OCI-LY7 (cell line): ENCODE results near the gene PTX4. TPM values are rescaled to one million over a fixed set of nuclear protein-coding genes. Genes with fewer than 3 reads are reported as not detected.

Experiments
- BruUV-seq: library from RNA; stranded (reverse); fragments of 400-500 nt; replicated peaks from 2 replicates; lab custom pipeline; 2021; lab: Mats Ljungman, UMichigan
- CTCF ChIA-PET: fragments of 300-600 bp; sonication (Branson Sonifier 250); formaldehyde crosslinking; loops from one replicate; lab custom pipeline; 2022; ENCODE audit warnings: antibody characterized with exemption; ENCODE audit not compliant: unreplicated experiment; lab: Charles Lee
- POLR2A ChIA-PET: fragments of 300-600 bp; sonication (Branson Sonifier 250); formaldehyde crosslinking; loops from one replicate; lab custom pipeline; 2022; ENCODE audit warnings: antibody characterized with exemption; lab: Charles Lee
- DNase-seq: peaks from one replicate; pipeline ENCODE4 v3.0.0-alpha.2; 2015; ENCODE audit warnings: low spot score
- H2AFZ ChIP-seq: fragments of 200-600 bp; sonication (generic), shearing (Covaris generic); 2 replicates; pipeline ENCODE4 v1.6.1; 2014; ENCODE audit warnings: mild to moderate bottlenecking, antibody characterized with exemption, low read length, moderate library complexity
- H3K27ac ChIP-seq: fragments of 200-600 bp; sonication (generic); 2 replicates; pipeline ENCODE4 v1.5.1; 2014; ENCODE audit warnings: mixed run types, low read depth, mild to moderate bottlenecking, moderate library complexity, low read length, inconsistent platforms; ENCODE audit not compliant: poor library complexity, severe bottlenecking
- H3K36me3 ChIP-seq: fragments of 200-600 bp; sonication (generic); 2 replicates; pipeline ENCODE4 v1.6.1; 2014; ENCODE audit warnings: mild to moderate bottlenecking, antibody characterized with exemption, low read length, moderate library complexity, mixed read lengths; ENCODE audit not compliant: insufficient read depth
- H3K4me1 ChIP-seq: fragments of 200-600 bp; sonication (generic); 2 replicates; pipeline ENCODE4 v1.5.1; 2014; ENCODE audit warnings: mild to moderate bottlenecking, low read length; ENCODE audit not compliant: insufficient read depth, poor library complexity, severe bottlenecking
- H3K4me2 ChIP-seq: fragments of 200-600 bp; sonication (generic); 2 replicates; pipeline ENCODE4 v1.6.1; 2014; ENCODE audit warnings: mild to moderate bottlenecking, low read length
- H3K4me3 ChIP-seq: fragments of 200-600 bp; sonication (generic); 2 replicates; pipeline ENCODE4 v1.5.1; 2014; ENCODE audit warnings: mild to moderate bottlenecking, low read depth, low read length; ENCODE audit not compliant: poor library complexity, severe bottlenecking
- H3K79me2 ChIP-seq: fragments of 200-600 bp; sonication (generic); 2 replicates; pipeline ENCODE4 v1.6.1; 2016; ENCODE audit warnings: low read depth, mild to moderate bottlenecking, low read length, moderate library complexity, mixed read lengths; ENCODE audit not compliant: insufficient read depth
- H3K9me2 ChIP-seq: fragments of 200-600 bp; sonication (generic); 2 replicates; pipeline ENCODE4 v1.6.1; 2016; ENCODE audit warnings: mild to moderate bottlenecking, low read length, mixed read lengths; ENCODE audit not compliant: insufficient read depth
- H3K9me3 ChIP-seq: fragments of 200-600 bp; sonication (generic); 2 replicates; pipeline ENCODE4 v1.6.1; 2014; ENCODE audit warnings: mild to moderate bottlenecking, mixed run types, low read length, mixed read lengths
- H4K20me1 ChIP-seq: fragments of 200-600 bp; sonication (generic); 2 replicates; pipeline ENCODE4 v1.6.1; 2014; ENCODE audit warnings: mild to moderate bottlenecking, antibody characterized with exemption, low read length, moderate library complexity, mixed read lengths; ENCODE audit not compliant: insufficient read depth
- EZH2phosphoT487 ChIP-seq: fragments of 200-600 bp; sonication (generic); IDR thresholded peaks from 2 replicates; pipeline ENCODE4 v1.6.1; 2018; ENCODE audit warnings: low read depth, borderline replicate concordance, mild to moderate bottlenecking, mixed run types, antibody characterized with exemption, low read length, moderate library complexity, mixed read lengths
- intact Hi-C: fragments of 100-400 bp; cut with micrococcal nuclease; formaldehyde crosslinking; loops from one replicate; pipeline ENCODE4 v1.10.0; 2022; ENCODE audit not compliant: unreplicated experiment
- total RNA-seq, 2 experiments: library from RNA; depleted of rRNA in 1 of 2; stranded (reverse); fragments of >200 nt in 1 of 2; shearing (Covaris generic) in 1 of 2; gene quantifications; 2 replicates each; pipeline ENCODE4 v1.2.3, GENCODE V29; 2014 to 2022
- TF ChIP-seq, protein P1 (sequence below): fragments of 200-600 bp; sonication (generic); conservative IDR thresholded peaks from 2 replicates; pipeline ENCODE4 v1.5.1; 2014; ENCODE audit warnings: mild to moderate bottlenecking, antibody characterized with exemption, low read length, moderate library complexity, mixed read lengths

PTX4 gene
- total RNA-seq, 2 experiments from 2014 or later: not detected

DNA sequence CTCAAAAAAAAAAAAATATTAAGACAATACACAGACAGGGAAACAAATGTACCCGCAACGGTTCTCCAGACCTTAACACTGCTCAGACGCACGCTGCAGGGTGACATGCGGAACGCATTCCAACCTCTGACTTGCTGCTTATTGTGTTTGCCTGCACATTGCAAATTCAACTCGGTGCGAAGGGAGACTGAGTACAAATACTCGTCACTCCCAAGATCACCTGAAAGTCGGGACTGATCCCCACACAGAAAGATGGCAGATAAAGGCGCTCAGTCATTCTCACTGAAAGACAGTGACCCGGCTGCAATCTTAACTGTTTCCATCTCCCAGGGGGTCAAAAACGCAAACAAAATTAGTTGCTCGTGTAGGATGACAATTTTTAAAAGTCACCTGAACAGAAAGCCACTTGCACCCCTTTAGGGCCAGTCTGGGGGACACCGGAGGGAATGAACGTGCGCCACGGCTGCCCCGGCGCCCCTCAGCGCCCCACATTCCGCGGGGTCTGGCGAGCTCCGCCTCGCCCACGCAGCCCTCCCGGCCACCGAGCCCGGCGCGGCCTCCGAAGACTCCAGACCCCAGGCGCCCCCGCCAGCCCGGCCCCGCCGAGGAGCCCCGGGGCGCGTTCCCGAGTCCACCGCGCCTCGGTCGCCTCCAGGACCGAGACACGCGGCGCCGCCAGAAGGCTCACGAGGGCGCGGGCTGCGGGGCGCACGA is 14.5 kb downstream of the PTX4 start:
- Histone ChIP-seq H3K4me1 (peaks cover 15% of the 10 kb centered on the region), H3K9me2 (no peaks in the 10 kb centered on the region), H4K20me1 (no peaks in the 10 kb centered on the region), H3K9me3 (no peaks in the 10 kb centered on the region), H3K4me3 (peak overlapping the region; percentile 85), H2AFZ (peak overlapping the region; percentile 88), H3K4me2 (peak overlapping the region; percentile 99), H3K27ac (no peak overlapping the region), H3K36me3 (no peaks in the 10 kb centered on the region), H3K79me2 (peaks cover 10% of the 10 kb centered on the region; the same call in 1 of the 2 replicates)
- intact Hi-C loops: no loop called here
- no peak for DNase-seq
- CTCF ChIA-PET: no interaction called here
- POLR2A ChIA-PET: interaction anchor here (0.6 kb wide), 1 partner anchor 278 kb away, joined by 3 read pairs; no protein-coding TSS in a partner anchor
- no peak for TF ChIP-seq EZH2phosphoT487
- TF ChIP-seq, protein P1, sequence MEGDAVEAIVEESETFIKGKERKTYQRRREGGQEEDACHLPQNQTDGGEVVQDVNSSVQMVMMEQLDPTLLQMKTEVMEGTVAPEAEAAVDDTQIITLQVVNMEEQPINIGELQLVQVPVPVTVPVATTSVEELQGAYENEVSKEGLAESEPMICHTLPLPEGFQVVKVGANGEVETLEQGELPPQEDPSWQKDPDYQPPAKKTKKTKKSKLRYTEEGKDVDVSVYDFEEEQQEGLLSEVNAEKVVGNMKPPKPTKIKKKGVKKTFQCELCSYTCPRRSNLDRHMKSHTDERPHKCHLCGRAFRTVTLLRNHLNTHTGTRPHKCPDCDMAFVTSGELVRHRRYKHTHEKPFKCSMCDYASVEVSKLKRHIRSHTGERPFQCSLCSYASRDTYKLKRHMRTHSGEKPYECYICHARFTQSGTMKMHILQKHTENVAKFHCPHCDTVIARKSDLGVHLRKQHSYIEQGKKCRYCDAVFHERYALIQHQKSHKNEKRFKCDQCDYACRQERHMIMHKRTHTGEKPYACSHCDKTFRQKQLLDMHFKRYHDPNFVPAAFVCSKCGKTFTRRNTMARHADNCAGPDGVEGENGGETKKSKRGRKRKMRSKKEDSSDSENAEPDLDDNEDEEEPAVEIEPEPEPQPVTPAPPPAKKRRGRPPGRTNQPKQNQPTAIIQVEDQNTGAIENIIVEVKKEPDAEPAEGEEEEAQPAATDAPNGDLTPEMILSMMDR: no peak
- TSS peak; percentile 62 for BruUV-seq

DNA sequence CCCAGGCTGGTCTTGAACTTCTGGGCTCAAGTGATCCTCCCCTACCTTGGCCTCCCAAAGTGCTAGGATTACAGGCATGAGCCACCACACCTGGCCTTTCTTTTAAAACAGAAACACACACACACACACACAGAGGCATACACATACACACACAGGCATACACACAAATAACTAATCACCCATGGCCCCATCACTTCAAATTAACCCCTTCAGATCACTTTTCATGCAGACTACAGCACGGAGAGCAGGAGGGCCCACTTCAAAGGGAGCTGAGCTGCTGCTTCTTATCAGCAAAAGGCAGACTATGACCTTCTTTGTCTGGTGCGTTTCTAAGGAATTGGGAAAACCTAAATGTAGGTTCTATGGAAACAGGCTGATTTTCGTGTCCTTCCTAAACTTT is 15.8 kb downstream of the PTX4 start:
- Histone ChIP-seq H3K4me2 (no peak overlapping the region), H3K9me3 (no peaks in the 10 kb centered on the region), H3K4me3 (no peak overlapping the region), H3K79me2 (peaks cover 10% of the 10 kb centered on the region; the same call in 1 of the 2 replicates), H3K27ac (no peak overlapping the region), H3K9me2 (no peaks in the 10 kb centered on the region), H2AFZ (no peak overlapping the region), H3K36me3 (no peaks in the 10 kb centered on the region), H3K4me1 (peaks cover 15% of the 10 kb centered on the region), H4K20me1 (no peaks in the 10 kb centered on the region)
- intact Hi-C loops: no loop called here
- TF ChIP-seq EZH2phosphoT487: no peak
- TF ChIP-seq, protein P1: no peak
- ChIA-PET CTCF (no interaction called here), POLR2A (no interaction called here)
- DNase-seq: no peak
- BruUV-seq: no TSS peak

DNA sequence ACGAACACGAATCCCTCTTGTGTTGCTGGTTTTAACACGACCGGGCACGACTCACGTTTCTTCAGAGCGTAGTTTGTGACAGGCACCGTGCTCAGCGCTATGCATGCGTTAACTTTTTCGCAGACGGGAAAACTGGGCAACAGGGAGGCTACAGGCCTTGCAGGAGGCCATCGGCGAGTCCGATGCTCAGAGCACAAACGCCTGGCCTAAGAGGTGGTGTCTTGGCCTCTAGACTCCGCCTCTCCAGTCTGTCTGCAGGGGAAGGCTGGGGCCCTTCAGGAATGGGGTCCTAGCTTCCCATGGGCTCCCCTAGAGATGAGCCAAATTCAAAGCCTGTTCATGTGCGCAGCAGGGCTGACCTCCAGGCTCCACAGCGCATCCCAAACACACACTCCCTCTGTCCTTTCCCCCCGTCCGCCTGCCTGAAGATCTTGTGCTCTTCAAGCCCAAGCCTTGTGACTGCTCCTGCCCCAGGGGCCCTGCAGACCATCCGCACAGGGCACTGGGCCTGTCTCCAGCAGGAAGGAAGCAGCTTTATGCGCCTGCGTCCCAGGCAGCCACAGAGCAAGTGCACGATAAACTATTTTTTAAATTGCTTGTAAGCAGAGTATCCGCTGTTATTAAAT is 17.1 kb downstream of the PTX4 start:
- Histone ChIP-seq H3K9me2 (no peaks in the 10 kb centered on the region), H4K20me1 (no peaks in the 10 kb centered on the region), H3K4me1 (peaks cover 15% of the 10 kb centered on the region), H3K27ac (no peak overlapping the region), H3K4me3 (no peak overlapping the region), H3K79me2 (peaks cover 10% of the 10 kb centered on the region; the same call in 1 of the 2 replicates), H3K4me2 (no peak overlapping the region), H3K36me3 (no peaks in the 10 kb centered on the region), H2AFZ (no peak overlapping the region), H3K9me3 (no peaks in the 10 kb centered on the region)
- DNase-seq: no peak
- ChIA-PET POLR2A (no interaction called here), CTCF (no interaction called here)
- intact Hi-C loops: no loop called here
- no TSS peak for BruUV-seq
- TF ChIP-seq, protein P1: no peak
- TF ChIP-seq EZH2phosphoT487: no peak
